AG09319 (cell line): Measurements from ENCODE around the gene RELN.

ENCODE experiments used
- DNase-seq: peaks from one replicate; pipeline ENCODE4 v3.0.0-alpha.2; 2010; ENCODE audit warnings: low read depth; ENCODE audit errors: extremely low read depth
- TF ChIP-seq, protein P1 (sequence below): IDR thresholded peaks from 2 replicates; pipeline ENCODE4 v1.5.1; 2011; ENCODE audit warnings: low read depth, mild to moderate bottlenecking, inconsistent platforms, low read length, moderate library complexity

RELN gene

GRCh38 chr7:103702454-103702853 is 287.0 kb downstream of the RELN start:
- DNase-seq = no peak
- TF ChIP-seq, protein P1, sequence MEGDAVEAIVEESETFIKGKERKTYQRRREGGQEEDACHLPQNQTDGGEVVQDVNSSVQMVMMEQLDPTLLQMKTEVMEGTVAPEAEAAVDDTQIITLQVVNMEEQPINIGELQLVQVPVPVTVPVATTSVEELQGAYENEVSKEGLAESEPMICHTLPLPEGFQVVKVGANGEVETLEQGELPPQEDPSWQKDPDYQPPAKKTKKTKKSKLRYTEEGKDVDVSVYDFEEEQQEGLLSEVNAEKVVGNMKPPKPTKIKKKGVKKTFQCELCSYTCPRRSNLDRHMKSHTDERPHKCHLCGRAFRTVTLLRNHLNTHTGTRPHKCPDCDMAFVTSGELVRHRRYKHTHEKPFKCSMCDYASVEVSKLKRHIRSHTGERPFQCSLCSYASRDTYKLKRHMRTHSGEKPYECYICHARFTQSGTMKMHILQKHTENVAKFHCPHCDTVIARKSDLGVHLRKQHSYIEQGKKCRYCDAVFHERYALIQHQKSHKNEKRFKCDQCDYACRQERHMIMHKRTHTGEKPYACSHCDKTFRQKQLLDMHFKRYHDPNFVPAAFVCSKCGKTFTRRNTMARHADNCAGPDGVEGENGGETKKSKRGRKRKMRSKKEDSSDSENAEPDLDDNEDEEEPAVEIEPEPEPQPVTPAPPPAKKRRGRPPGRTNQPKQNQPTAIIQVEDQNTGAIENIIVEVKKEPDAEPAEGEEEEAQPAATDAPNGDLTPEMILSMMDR = no peak

DNA sequence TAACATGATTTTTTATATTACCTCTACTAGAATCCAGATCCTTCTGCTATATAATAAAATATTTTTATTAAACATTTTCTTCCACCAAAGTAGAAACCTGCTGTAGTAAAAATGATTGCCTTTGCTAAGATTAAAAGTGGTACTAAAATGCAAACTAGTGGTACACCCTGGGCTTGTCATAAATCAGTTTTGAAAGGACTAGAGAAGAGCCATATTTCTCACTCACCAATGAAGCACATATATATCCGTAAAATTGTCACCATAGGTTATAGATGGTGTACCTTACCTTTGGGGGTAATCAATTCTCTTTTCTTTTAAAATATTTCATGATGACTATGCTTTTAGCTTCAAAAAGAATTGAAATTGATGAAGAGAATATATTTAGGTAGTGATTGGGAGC is 290.4 kb downstream of the RELN start:
- TF ChIP-seq, protein P1 = no peak
- no peak for DNase-seq

GRCh38 chr7:103698064-103698463 is 291.4 kb downstream of the RELN start:
- TF ChIP-seq, protein P1 = no peak
- no peak for DNase-seq

- no peak for DNase-seq
- TF ChIP-seq, protein P1 = no peak
Measured at GRCh38 chr7:103695521-103695920, 293.9 kb downstream of the RELN start.

GRCh38 chr7:103694304-103694703 is 295.2 kb downstream of the RELN start:
- TF ChIP-seq, protein P1 = no peak
- DNase-seq = no peak

DNA sequence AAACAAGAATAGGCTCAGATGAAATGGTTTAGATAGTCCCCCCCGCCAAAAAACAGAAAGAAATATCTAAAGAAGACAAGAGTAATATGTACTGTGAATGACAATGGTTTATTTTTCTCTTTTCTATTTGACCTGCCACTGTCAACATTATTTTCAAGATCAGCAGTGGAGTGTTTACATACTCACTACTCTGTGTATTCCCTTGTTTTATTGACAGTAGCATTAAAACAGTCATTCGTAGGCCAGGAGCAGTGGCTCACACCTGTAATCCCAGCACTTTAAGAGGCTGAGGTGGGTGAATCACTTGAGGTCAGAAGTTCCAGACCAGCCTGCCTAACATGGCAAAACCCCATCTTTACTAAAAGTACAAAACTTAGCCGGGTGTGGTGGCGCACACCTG is 298.2 kb downstream of the RELN start:
- TF ChIP-seq, protein P1 = no peak

GRCh38 chr7:103690242-103690974 is 299.1 kb downstream of the RELN start:
- no peak for DNase-seq

More for the DNA sequence above, 298.2 kb downstream of the RELN start:
- no peak for DNase-seq

More at GRCh38 chr7:103690242-103690974, 299.1 kb downstream of the RELN start:
- TF ChIP-seq, protein P1 = no peak
